Ovary (tissue), 9 donors: ENCODE data around the gene CLNK. TPM values are rescaled to one million over a fixed set of nuclear protein-coding genes. Genes with fewer than 3 reads are reported as not detected.

Experiments used
- DNase-seq, 5 donors: peaks; one replicate each; pipeline ENCODE4 v3.0.0-alpha.2; 2019 to 2020
- H3K27ac ChIP-seq, 2 donors: fragments of 200-600 bp; one replicate each; pipeline versions ENCODE4 v1.5.1 to v1.8.0; 2019 to 2022
- H3K27me3 ChIP-seq: fragments of 200-600 bp; one replicate; pipeline ENCODE4 v1.8.0; 2022
- H3K36me3 ChIP-seq: fragments of 200-600 bp; sonication (generic); one replicate; pipeline ENCODE4 v1.5.1; 2019
- H3K4me1 ChIP-seq: one replicate; pipeline ENCODE4 v1.8.1; 2013; ENCODE audit warnings: mild to moderate bottlenecking, moderate library complexity; ENCODE audit not compliant: insufficient read depth
- H3K4me3 ChIP-seq: fragments of 200-600 bp; sonication (generic); one replicate; pipeline ENCODE4 v1.5.1; 2017
- H3K9me3 ChIP-seq, 2 donors: fragments of 200-600 bp in 1 of 2; sonication (generic) in 1 of 2; one replicate each; pipeline versions ENCODE4 v1.5.1 to v1.8.1; 2013 to 2019; ENCODE audit warnings: mild to moderate bottlenecking in 1 of 2, moderate library complexity in 1 of 2
- CTCF ChIP-seq, 3 donors: fragments of 450-650 bp in 2 of 3; fragments of 200-600 bp in 1 of 3; IDR thresholded peaks; one replicate each; pipeline versions ENCODE4 v1.5.1 to v1.8.0; 2016 to 2022; ENCODE audit warnings: antibody characterized with exemption in 3 of 3, mild to moderate bottlenecking in 1 of 3
- EP300 ChIP-seq: sonication (generic); formaldehyde crosslinking; IDR thresholded peaks from one replicate; pipeline ENCODE4 v1.6.1; 2017; ENCODE audit warnings: antibody characterized with exemption
- POLR2A ChIP-seq: fragments of 450-650 bp; IDR thresholded peaks from one replicate; pipeline ENCODE4 v1.6.1; 2017; ENCODE audit warnings: antibody characterized with exemption, mild to moderate bottlenecking, moderate library complexity
- WGBS, 3 donors: extraction: QIAGEN DNeasy Blood & Tissue Kit in 1 of 3; methylation state at CpG; one replicate each; pipeline versions ENCODE4 v1.1.5 to v1.1.7; 2013 to 2017; 5-methylcytosine and 5-hydroxymethylcytosine counted together
- intact Hi-C, 4 donors: fragments of 100-400 bp; cut with DNase I; formaldehyde crosslinking; loops; one replicate each; pipeline versions ENCODE4 v1.11.0 to v1.15.1; 2022 to 2023
- polyA plus RNA-seq, 2 donors: library from polyadenylated mRNA; stranded (reverse); fragments of 200-250 nt in 1 of 2; fragments of 350-450 nt in 1 of 2; fragmentation: Illumina TruSeq in 1 of 2; extraction: RNeasy Lipid Tissue Mini Kit (QIAGEN cat#74804) in 1 of 2; gene quantifications; one replicate each; pipeline ENCODE4 v1.2.3, GENCODE V29; 2013 to 2014
- total RNA-seq, 7 donors: library from RNA; depleted of rRNA in 2 of 7; stranded (reverse); fragments of >200 nt in 2 of 7; fragmentation: NEBNext Ultra II Directional in 3 of 7; extraction: Animal tissue kit (Norgen Biotek cat#: 25700) in 3 of 7; gene quantifications; one replicate each; pipeline versions ENCODE4 v1.1.0 to v1.2.4, GENCODE V29; 2016 to 2023
- donor health status: DM: no; HTN: no; CAD: no; lungs with moderate emphysema.
- donor health status: DM: no; HTN: no; CAD: no.
- donor health status: Bipolar disorder and iron deficiency.
- donor health status: DM: yes; HTN: yes; CAD: no.
- donor health status: DM: no; HTN: no; CAD: no.
- donor health status: DM: yes; HTN: yes; CAD: no.

CLNK gene
- total and polyA plus RNA-seq, 9 donors: 0.10 to 0.23 (median 0.22) TPM; not detected in 6

- no peak overlapping the region for H3K27ac ChIP-seq
- DNase-seq: no peak
- intact Hi-C loops: no loop called here
Observed at GRCh38 chr4:10701161-10701560, 16.6 kb upstream of the CLNK start.

GRCh38 chr4:10698172-10698571 lies 13.6 kb upstream of the CLNK start:
- Histone ChIP-seq H3K4me1 (peaks cover 3% of the 10 kb centered on the region), H3K9me3 (no peaks in the 10 kb centered on the region)
- whole genome bisulfite sequencing, 3 donors: 98% methylated on average over 1 of the region's 1 CpG

More at GRCh38 chr4:10701161-10701560, 16.6 kb upstream of the CLNK start:
- no peak overlapping the region for H3K4me3 ChIP-seq
- no peaks in the 10 kb centered on the region for H3K27me3 ChIP-seq
- 59 to 80% (median 75%) methylated on average over 3 of the region's 3 CpGs for WGBS, 3 donors
- H3K9me3 ChIP-seq: no peaks in the 10 kb centered on the region
- H3K36me3 ChIP-seq: no peaks in the 10 kb centered on the region
- TF ChIP-seq EP300: no peak
- TF ChIP-seq CTCF (IDR thresholded peaks at IDR 0.05): no peak
- no peak for TF ChIP-seq POLR2A
- H3K4me1 ChIP-seq: peaks cover 4% of the 10 kb centered on the region

GRCh38 chr4:10697086-10697485 lies 12.5 kb upstream of the CLNK start:
- no peak for DNase-seq
- 84 to 95% (median 86%) methylated on average over 5 of the region's 5 CpGs for WGBS, 3 donors
- Histone ChIP-seq H3K4me1 (peaks cover 7% of the 10 kb centered on the region), H3K9me3 (no peaks in the 10 kb centered on the region), H3K27ac (no peak overlapping the region), H3K4me3 (no peak overlapping the region), H3K27me3 (no peaks in the 10 kb centered on the region), H3K36me3 (no peaks in the 10 kb centered on the region)
- TF ChIP-seq POLR2A (no peak), EP300 (no peak)
- intact Hi-C loops: no loop called here

More at GRCh38 chr4:10698172-10698571, 13.6 kb upstream of the CLNK start:
- no peak for DNase-seq
- Histone ChIP-seq H3K27me3 (no peaks in the 10 kb centered on the region), H3K27ac (no peak overlapping the region), H3K4me3 (no peak overlapping the region), H3K36me3 (no peaks in the 10 kb centered on the region)
- intact Hi-C loops: no loop called here
- TF ChIP-seq EP300 (no peak), CTCF (IDR thresholded peaks at IDR 0.05) (no peak), POLR2A (no peak)

GRCh38 chr4:10696253-10696652 lies 11.7 kb upstream of the CLNK start:
- TF ChIP-seq CTCF (IDR thresholded peaks at IDR 0.05) (no peak), EP300 (no peak), POLR2A (no peak)
- H3K4me3 ChIP-seq: no peak overlapping the region
- no peaks in the 10 kb centered on the region for H3K36me3 ChIP-seq
- no peaks in the 10 kb centered on the region for H3K9me3 ChIP-seq
- H3K27me3 ChIP-seq: no peaks in the 10 kb centered on the region
- no peak for DNase-seq
- 91 to 97% (median 97%) methylated on average over 4 of the region's 4 CpGs for WGBS, 3 donors
- H3K27ac ChIP-seq: no peak overlapping the region
- intact Hi-C loops: no loop called here
- peaks cover 7% of the 10 kb centered on the region for H3K4me1 ChIP-seq

- 86 to 97% (median 96%) methylated on average over 1 of the region's 1 CpG for WGBS, 3 donors
- Histone ChIP-seq H3K4me3 (no peak overlapping the region), H3K27me3 (no peaks in the 10 kb centered on the region), H3K36me3 (no peaks in the 10 kb centered on the region), H3K9me3 (no peaks in the 10 kb centered on the region), H3K27ac (no peak overlapping the region), H3K4me1 (peaks cover 7% of the 10 kb centered on the region)
- intact Hi-C loops: no loop called here
- TF ChIP-seq EP300: no peak
- no peak for DNase-seq
Observed at GRCh38 chr4:10694828-10695209, 10.3 kb upstream of the CLNK start.
